Measurements from ENCODE around the gene TNNC1. TPM values are rescaled to one million over a fixed set of nuclear protein-coding genes. Genes with fewer than 3 reads are reported as not detected.

TNNC1 gene
- total RNA-seq, 1 experiment from 2014 or later: 5.6 TPM

- H2BK5ac ChIP-seq (ENCODE audit: insufficient read length, low read length): no peak overlapping the region
- H2BK120ac ChIP-seq (ENCODE audit: low read depth, low read length, poor library complexity, severe bottlenecking): no peak overlapping the region
- H3K27me3 ChIP-seq (ENCODE audit: insufficient read depth, low read length): no peaks in the 10 kb centered on the region
- H3K14ac ChIP-seq (ENCODE audit: insufficient read depth, low read length): no peak overlapping the region
- H3K23ac ChIP-seq (ENCODE audit: insufficient read length, low read depth, low read length): no peak overlapping the region
- WGBS (ENCODE audit: extremely low coverage, insufficient read length, low lambda C conversion rate): no CpG with 5 or more reads among the region's 19 CpGs
- no peaks in the 10 kb centered on the region for H3K23me2 ChIP-seq (ENCODE audit: insufficient read length, low read depth, low read length, poor library complexity, severe bottlenecking)
- no peaks in the 10 kb centered on the region for H3K9me3 ChIP-seq (ENCODE audit: control insufficient read depth, low read depth, low read length)
- no peak overlapping the region for H3K27ac ChIP-seq (ENCODE audit: insufficient read length, low read depth, low read length)
- no peak overlapping the region for H4K91ac ChIP-seq (ENCODE audit: insufficient read length, low read depth, low read length)
- H3K9me3 Mint-ChIP-seq: no peaks in the 10 kb centered on the region
- no peak for DNase-seq
- no peak overlapping the region for H4K8ac ChIP-seq (replicated peaks; ENCODE audit: insufficient read length, low read depth, low read length)
- no peak overlapping the region for H3K27ac Mint-ChIP-seq
- no peak overlapping the region for H3K56ac ChIP-seq (ENCODE audit: insufficient read length, low read depth, low read length)
- no peak overlapping the region for H2BK12ac ChIP-seq (ENCODE audit: insufficient read length, low read depth, low read length)
- H3K18ac ChIP-seq (ENCODE audit: insufficient read length, low read depth, low read length): no peak overlapping the region
- H2AFZ ChIP-seq (ENCODE audit: low read length): no peak overlapping the region
- no peak overlapping the region for H3T11ph ChIP-seq (ENCODE audit: low read length)
- H3K27me3 Mint-ChIP-seq (ENCODE audit: low read depth): no peaks in the 10 kb centered on the region
- H3K4ac ChIP-seq (ENCODE audit: low read depth, low read length): no peak overlapping the region
- no peak overlapping the region for H3K4me2 ChIP-seq (ENCODE audit: insufficient read depth, insufficient read length, low read length)
- H3K36me3 Mint-ChIP-seq (ENCODE audit: insufficient read depth in 1 of 3, low read depth in 3 of 3): peaks cover 38 to 74% (median 67%) of the 10 kb centered on the region in 3 experiments
- no peak overlapping the region for H3K9ac ChIP-seq (ENCODE audit: extremely low read depth, insufficient read length, low read length)
- TF ChIP-seq CTCF (conservative IDR thresholded peaks at IDR 0.05): no peak
- H3K4me1 ChIP-seq (ENCODE audit: insufficient read depth, low read length): no peaks in the 10 kb centered on the region
- no peaks in the 10 kb centered on the region for H4K20me1 ChIP-seq (ENCODE audit: control insufficient read depth, insufficient read depth, insufficient read length)
- H4K5ac ChIP-seq (ENCODE audit: insufficient read length, low read depth, low read length): no peak overlapping the region
- H3K79me2 ChIP-seq (ENCODE audit: insufficient read depth, low read length): no peaks in the 10 kb centered on the region
- H2BK15ac ChIP-seq (ENCODE audit: low read depth, low read length): no peak overlapping the region
- H2AK5ac ChIP-seq (ENCODE audit: insufficient read length, low read length): no peak overlapping the region
- H3K4me3 Mint-ChIP-seq: no peak overlapping the region; a peak in 1 of 5 replicates
- H3K79me1 ChIP-seq (ENCODE audit: insufficient read depth, low read depth, low read length, poor library complexity, severe bottlenecking): no peaks in the 10 kb centered on the region
- H3K4me1 Mint-ChIP-seq: no peaks in the 10 kb centered on the region
- H2BK20ac ChIP-seq (ENCODE audit: low read depth, low read length, poor library complexity, severe bottlenecking): no peak overlapping the region
Measured at GRCh38 chr3:52403271-52403841, 50.5 kb downstream of the TNNC1 start.
